DOHH2 (cell line): ENCODE measurements around the gene CNTN2.

ENCODE experiments used
- H3F3A ChIP-seq: fragments of 200-600 bp; sonication (generic), shearing (Covaris generic); 2 replicates; pipeline ENCODE4 v1.6.0; 2016; ENCODE audit warnings: antibody characterized with exemption, mild to moderate bottlenecking; ENCODE audit not compliant: control insufficient read depth, insufficient read depth
- H3K27ac ChIP-seq: fragments of 200-600 bp; sonication (generic); 2 replicates; pipeline ENCODE4 v1.5.1; 2014; ENCODE audit warnings: low read depth, mild to moderate bottlenecking, low read length, moderate library complexity
- H3K27me3 ChIP-seq: fragments of 200-600 bp; sonication (generic); 2 replicates; pipeline ENCODE4 v1.6.1; 2014; ENCODE audit warnings: mild to moderate bottlenecking, low read length, mixed read lengths; ENCODE audit not compliant: control insufficient read depth
- H3K36me3 ChIP-seq: fragments of 200-600 bp; sonication (generic); 2 replicates; pipeline ENCODE4 v1.6.1; 2014; ENCODE audit warnings: mild to moderate bottlenecking, low read length, moderate library complexity, mixed read lengths; ENCODE audit not compliant: control insufficient read depth
- H3K4me1 ChIP-seq: fragments of 200-600 bp; sonication (generic); 2 replicates; pipeline ENCODE4 v1.6.1; 2014; ENCODE audit warnings: mild to moderate bottlenecking, low read length, mixed read lengths; ENCODE audit not compliant: control insufficient read depth
- H3K4me2 ChIP-seq: fragments of 200-600 bp; sonication (generic); 2 replicates; pipeline ENCODE4 v1.6.0; 2014; ENCODE audit warnings: mild to moderate bottlenecking, low read length, moderate library complexity
- H3K4me3 ChIP-seq: fragments of 200-600 bp; sonication (generic); 2 replicates; pipeline ENCODE4 v1.5.1; 2014; ENCODE audit warnings: mild to moderate bottlenecking, low read length, mixed read lengths
- H3K79me2 ChIP-seq: fragments of 200-600 bp; sonication (generic); 2 replicates; pipeline ENCODE4 v1.6.1; 2014; ENCODE audit warnings: mild to moderate bottlenecking, low read length, mixed read lengths; ENCODE audit not compliant: control insufficient read depth
- H3K9me2 ChIP-seq: fragments of 200-600 bp; sonication (generic); replicated peaks from 2 replicates; pipeline ENCODE4 v1.6.1; 2014; ENCODE audit warnings: mild to moderate bottlenecking, low read length, mixed read lengths; ENCODE audit not compliant: control insufficient read depth
- H3K9me3 ChIP-seq: fragments of 200-600 bp; sonication (generic); 2 replicates; pipeline ENCODE4 v1.6.1; 2014; ENCODE audit warnings: antibody characterized with exemption, low read length, mixed read lengths; ENCODE audit not compliant: control insufficient read depth, insufficient read depth
- H4K20me1 ChIP-seq: fragments of 200-600 bp; sonication (generic); 2 replicates; pipeline ENCODE4 v1.6.0; 2014; ENCODE audit warnings: low read depth, mild to moderate bottlenecking, antibody characterized with exemption, low read length, moderate library complexity; ENCODE audit not compliant: control insufficient read depth, insufficient read depth
- EZH2phosphoT487 ChIP-seq: fragments of 200-600 bp; sonication (generic); IDR thresholded peaks from 2 replicates; pipeline ENCODE4 v1.6.1; 2017; ENCODE audit warnings: borderline replicate concordance, mild to moderate bottlenecking, antibody characterized with exemption, low read length, moderate library complexity, mixed read lengths
- TF ChIP-seq, protein P1 (sequence below): fragments of 200-600 bp; sonication (generic); IDR thresholded peaks from one replicate; pipeline ENCODE4 v1.5.1; 2014; ENCODE audit warnings: antibody characterized with exemption, mild to moderate bottlenecking, low read depth, low read length; ENCODE audit not compliant: poor library complexity, severe bottlenecking

CNTN2 gene

DNA sequence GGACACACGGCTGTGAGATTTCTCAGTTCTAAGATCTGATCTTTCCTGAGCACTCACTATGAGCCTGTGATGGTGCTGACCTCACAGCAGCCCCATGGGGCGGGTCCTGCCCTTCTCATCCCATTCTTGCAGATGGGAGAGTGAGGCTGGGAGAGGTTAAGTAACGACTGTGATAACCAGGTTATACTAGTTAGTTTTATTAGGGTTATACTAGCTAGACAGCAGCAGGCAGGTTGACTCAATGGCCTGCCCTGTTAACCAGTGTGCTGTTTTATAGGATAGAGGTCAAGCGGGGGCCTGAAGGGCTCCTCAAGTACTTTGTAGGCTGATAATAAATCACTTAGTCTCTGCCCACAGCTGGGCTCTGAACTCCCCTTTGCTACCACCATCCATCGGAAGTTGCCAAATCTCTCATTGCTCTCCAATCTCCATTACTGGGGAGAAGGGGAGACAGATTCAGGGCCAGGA, 4.8 kb downstream of the CNTN2 start:
- Histone ChIP-seq H3K4me1 (no peaks in the 10 kb centered on the region), H3K9me3 (no peaks in the 10 kb centered on the region), H3K27ac (no peak overlapping the region), H3F3A (no peaks in the 10 kb centered on the region), H3K27me3 (peaks cover 22% of the 10 kb centered on the region; the same call in 1 of the 2 replicates), H3K4me3 (no peak overlapping the region), H3K9me2 (no peaks in the 10 kb centered on the region), H3K4me2 (no peak overlapping the region), H3K79me2 (no peaks in the 10 kb centered on the region), H3K36me3 (no peaks in the 10 kb centered on the region), H4K20me1 (no peaks in the 10 kb centered on the region)
- TF ChIP-seq EZH2phosphoT487 = no peak
- TF ChIP-seq, protein P1, sequence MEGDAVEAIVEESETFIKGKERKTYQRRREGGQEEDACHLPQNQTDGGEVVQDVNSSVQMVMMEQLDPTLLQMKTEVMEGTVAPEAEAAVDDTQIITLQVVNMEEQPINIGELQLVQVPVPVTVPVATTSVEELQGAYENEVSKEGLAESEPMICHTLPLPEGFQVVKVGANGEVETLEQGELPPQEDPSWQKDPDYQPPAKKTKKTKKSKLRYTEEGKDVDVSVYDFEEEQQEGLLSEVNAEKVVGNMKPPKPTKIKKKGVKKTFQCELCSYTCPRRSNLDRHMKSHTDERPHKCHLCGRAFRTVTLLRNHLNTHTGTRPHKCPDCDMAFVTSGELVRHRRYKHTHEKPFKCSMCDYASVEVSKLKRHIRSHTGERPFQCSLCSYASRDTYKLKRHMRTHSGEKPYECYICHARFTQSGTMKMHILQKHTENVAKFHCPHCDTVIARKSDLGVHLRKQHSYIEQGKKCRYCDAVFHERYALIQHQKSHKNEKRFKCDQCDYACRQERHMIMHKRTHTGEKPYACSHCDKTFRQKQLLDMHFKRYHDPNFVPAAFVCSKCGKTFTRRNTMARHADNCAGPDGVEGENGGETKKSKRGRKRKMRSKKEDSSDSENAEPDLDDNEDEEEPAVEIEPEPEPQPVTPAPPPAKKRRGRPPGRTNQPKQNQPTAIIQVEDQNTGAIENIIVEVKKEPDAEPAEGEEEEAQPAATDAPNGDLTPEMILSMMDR = no peak

DNA sequence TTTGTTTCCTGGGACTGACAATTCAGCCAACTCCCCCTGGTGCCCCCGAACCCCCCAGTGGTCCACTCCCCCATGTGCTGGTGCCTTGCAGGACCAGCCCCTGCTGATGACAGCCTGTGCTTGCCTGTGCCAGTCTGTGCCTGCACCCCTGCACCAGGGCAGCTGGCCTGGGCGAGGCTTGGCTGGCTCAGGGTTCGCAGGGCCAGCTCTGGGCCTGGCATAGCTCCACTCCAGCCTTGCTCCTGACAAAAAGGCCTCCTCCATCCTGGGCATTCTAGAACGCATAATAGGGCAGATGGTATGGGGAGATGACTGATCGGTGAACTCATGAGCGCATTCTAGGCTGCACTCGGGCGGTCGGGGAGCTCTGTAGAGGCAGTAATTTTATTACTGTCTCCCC, 5.4 kb downstream of the CNTN2 start:
- Histone ChIP-seq H3K27ac (no peak overlapping the region), H3K4me3 (no peak overlapping the region), H3K4me1 (no peaks in the 10 kb centered on the region), H3F3A (no peaks in the 10 kb centered on the region), H3K79me2 (no peaks in the 10 kb centered on the region), H3K9me3 (no peaks in the 10 kb centered on the region), H3K27me3 (peaks cover 19% of the 10 kb centered on the region; the same call in 1 of the 2 replicates), H3K36me3 (no peaks in the 10 kb centered on the region), H3K4me2 (no peak overlapping the region), H3K9me2 (no peaks in the 10 kb centered on the region), H4K20me1 (no peaks in the 10 kb centered on the region)
- TF ChIP-seq, protein P1 = no peak
- no peak for TF ChIP-seq EZH2phosphoT487

DNA sequence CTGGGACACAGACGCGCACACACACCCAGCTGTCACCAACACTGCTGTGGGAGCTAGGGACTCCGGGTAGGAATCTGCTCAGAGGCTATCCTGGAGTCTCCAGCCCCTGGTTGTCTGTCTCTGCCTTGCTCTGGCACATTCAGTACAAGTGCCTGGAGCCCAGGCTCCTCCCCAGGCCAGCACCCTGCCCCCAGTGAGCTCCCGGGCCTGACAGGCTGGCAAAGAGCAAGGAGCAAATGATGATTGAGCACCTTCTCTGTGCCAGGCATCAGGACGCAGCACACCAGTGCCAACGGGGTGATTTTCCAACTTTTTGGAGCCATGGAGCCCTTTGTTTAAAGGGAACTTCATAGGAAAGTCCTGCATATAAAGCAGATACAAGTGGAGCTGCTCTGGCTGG, 6.5 kb downstream of the CNTN2 start:
- no peak overlapping the region for H3K4me3 ChIP-seq
- no peaks in the 10 kb centered on the region for H3K4me1 ChIP-seq
- TF ChIP-seq, protein P1 = no peak
- no peak for TF ChIP-seq EZH2phosphoT487
- no peaks in the 10 kb centered on the region for H3K9me2 ChIP-seq
- no peaks in the 10 kb centered on the region for H3K36me3 ChIP-seq
- H3K9me3 ChIP-seq = no peaks in the 10 kb centered on the region
- H4K20me1 ChIP-seq = no peaks in the 10 kb centered on the region
- no peaks in the 10 kb centered on the region for H3K79me2 ChIP-seq
- no peak overlapping the region for H3K27ac ChIP-seq
- no peaks in the 10 kb centered on the region for H3F3A ChIP-seq
- peaks cover 15% of the 10 kb centered on the region; the same call in 1 of the 2 replicates for H3K27me3 ChIP-seq
- no peak overlapping the region for H3K4me2 ChIP-seq
